Caki2 (cell line): ENCODE measurements around the gene SYCP2L. TPM values are rescaled to one million over a fixed set of nuclear protein-coding genes. Genes with fewer than 3 reads are reported as not detected.
"Not testable (repeated sequence)": the region's sequence is repeated elsewhere in the genome, so short reads cannot be mapped to it uniquely, and the experiment has no call there.

ENCODE experiments used
- DNase-seq: peaks from one replicate; pipeline ENCODE4 v3.0.0-alpha.2; 2015; ENCODE audit warnings: low read depth
- in situ Hi-C: cut with HindIII; loops from 2 replicates; pipeline ENCODE4 v1.10.0; 2016; ENCODE audit warnings: low sequenced_read_pairs, low pct_unique_long_range_greater_than_20kb, mixed read lengths
- total RNA-seq: library from RNA; depleted of rRNA; stranded (reverse); fragments of >200 nt; shearing (Covaris generic); gene quantifications from 2 replicates; pipeline ENCODE4 v1.2.3, GENCODE V29; 2014; ENCODE audit warnings: low replicate concordance

Gene SYCP2L
- total RNA-seq, 1 experiment from 2014 or later = 0.37 TPM

DNA sequence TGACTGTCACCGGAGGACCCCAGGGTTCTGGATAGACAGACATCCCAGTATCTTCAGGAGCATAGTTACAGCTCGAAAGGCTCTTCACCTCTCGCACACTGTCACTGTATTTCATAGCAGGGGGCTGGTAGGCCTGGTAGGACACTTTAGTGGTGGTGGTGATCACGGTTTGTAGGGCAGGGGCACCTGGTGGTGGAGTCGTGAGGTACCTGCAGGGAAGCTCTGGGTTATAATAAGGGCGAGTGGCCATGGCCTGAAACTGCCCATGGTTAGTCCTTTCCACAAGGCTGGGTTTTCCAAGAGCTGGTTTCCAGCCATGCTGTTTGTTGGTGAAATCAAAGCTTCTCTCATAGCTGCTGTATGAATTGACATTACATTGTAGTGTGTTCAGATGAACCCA, 12.6 kb upstream of the SYCP2L start:
- no peak for DNase-seq
- in situ Hi-C loops = no loop called here

DNA sequence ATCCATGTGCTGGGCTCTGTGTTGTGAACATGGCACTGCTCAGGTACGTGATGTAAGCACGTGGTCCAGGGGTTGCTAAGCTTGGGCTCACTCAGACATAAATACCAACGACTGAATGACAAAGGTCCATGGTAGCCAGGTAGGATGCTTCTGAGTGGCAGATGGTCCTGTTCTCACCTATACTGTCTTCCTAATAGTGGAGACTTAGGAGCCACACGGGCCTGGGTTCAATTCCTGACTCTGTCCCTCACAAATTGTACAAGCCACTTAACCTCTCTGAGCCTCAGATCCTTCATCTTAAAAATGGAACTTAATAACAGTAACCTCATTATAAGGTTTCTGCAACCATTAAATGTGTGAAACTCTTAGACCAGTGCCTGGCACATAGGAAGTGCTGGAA, 11.8 kb upstream of the SYCP2L start:
- in situ Hi-C loops = no loop called here

DNA sequence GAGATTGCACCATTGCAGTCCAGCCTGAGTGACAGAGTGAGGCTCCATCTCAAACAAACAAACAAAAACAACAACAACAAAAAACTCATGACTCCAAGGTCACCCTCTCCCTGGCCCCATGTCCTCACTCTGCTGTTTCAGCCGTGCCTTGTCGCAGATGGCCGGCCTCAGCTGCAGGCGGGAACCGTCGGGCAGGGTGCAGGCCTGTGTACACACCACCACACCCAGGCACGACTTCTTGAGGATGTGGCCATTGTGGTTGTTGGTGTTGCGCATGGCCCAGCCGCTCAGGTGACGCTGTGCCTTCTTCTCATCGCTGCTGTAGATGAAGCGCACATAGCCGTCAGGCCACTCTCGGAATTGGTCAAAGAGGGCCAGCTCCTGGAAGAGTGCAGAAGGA, 9.8 kb upstream of the SYCP2L start:
- no peak for DNase-seq
- in situ Hi-C loops = no loop called here

More for the DNA sequence above, 11.8 kb upstream of the SYCP2L start:
- DNase-seq = no peak

DNA sequence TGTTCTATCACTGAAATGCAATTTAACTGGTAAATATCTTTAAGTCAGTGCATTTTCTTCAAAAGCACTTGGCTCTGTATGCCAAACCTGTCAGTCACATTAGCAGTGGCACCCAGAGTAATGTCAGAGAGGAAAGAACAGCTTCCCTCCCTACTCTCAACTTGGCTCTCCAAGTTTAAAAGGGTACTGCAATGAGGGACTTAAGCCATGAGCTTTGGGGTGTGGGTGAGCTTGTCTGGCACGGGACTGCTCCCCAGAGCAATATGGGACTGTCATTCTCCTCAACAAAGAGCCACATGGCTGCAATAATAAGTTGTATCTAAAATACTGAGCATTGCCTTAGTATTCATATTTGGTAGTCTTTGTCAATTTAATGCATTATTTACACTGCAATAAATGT, 9.0 kb upstream of the SYCP2L start:
- in situ Hi-C loops = no loop called here
- DNase-seq = no peak

DNA sequence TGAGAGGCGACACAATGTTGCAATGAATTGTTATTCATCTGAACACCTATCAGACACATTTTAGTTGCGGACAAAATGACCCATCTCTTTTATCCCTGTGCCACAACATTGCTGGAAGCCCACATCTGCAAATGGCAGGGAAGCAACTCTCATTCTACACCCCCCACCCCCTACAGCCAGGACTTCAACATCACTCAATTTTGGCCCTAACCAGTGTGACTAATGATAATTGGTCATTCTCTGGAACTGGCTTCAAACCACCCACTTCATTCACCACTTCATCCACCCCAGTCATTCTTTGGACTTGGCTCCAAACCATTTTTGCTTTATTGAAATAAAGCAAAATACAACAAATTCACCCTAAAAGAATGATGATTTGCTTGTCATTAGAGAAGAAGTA, 6.5 kb upstream of the SYCP2L start:
- in situ Hi-C loops = no loop called here
- no peak for DNase-seq

DNA sequence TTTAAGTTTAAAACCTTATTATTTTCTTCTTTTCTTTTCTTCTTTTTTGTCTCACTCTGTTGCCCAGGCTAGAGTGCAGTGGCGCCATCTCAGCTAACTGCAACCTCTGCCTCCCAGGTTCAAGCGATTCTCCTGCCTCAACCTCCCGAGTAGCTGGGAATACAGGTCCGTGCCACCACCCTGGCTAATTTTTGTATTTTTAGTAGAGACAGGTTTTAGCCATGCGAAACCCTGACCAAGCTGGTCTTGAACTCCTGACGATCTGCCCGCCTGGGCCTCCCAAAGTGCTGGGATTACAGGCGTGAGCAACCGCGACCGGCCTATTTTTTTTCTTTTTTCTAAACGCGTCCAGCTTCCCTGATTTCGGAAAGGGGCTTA, 4.6 kb upstream of the SYCP2L start:
- DNase-seq, in situ Hi-C loops: not testable (repeated sequence)

DNA sequence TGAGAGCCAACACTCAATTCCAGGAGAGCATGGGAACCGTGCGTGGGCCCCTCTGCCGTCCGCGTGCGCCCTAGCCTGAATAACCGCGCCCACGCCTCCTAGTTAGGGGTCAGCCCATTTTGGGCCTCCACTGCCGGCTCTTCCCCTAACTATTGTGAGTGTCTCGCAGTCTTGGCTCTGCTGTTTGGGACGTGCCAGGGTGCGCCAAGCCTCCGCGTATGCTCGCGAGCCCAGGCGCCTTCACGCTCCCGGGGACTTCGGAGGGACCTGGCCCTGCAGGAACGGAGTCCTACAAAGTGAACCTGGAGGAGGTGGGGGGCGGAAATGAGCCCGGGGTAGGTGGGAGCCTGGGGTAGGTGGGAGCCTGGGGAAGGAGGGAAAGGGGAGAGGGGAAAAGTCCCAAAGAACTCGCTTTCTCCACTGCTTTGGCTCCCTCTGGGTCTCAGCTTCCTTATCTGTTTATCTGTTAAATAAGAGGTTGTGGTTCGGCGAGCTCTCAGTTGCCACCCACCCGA, 4.1 kb upstream of the SYCP2L start:
- DNase-seq = no peak
- in situ Hi-C loops = no loop called here

DNA sequence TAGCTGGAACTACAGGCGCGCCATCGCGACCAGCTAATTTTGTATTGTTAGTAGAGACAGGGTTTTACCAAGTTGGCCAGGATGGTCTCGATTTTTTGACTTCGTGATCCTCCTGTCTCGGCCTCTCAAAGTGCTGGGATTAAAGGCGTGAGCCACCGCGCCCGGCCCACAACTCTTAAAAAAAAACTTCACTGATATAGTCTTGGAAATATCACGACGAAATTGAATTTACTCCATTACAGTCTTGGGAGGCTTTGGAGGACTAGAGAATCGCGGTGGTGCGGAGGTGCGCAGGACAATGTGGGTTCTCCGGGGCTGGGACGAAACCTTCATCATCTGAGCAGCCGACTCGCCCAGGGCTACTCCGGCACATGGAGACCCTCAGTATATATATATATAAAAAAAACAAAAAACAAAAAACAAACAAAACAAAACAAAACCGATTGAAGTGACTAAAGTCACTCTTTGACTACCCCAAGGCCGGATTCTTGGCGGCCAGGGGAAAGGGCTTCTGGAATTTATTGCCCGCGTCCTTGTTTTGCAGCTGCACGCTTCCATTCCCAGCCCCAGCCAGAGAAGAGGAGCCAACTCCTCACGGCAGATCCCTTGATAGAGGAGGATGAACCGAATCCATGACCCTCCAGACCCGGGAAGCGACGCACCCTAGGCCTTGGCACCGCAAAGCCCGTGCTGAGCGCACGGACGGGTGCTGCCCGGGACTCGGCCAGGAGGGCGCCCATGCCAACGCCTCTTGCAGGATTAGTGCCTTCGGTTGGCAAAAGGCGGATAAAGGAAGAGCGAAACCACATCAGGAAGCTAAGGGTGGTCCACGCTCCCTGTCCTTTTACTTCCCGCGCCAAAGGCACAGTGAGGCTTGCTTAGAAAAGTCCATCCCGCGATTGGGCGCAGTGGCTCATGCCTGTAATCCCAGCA, 3.3 kb upstream of the SYCP2L start:
- in situ Hi-C loops = no loop called here
- DNase-seq = no peak

DNA sequence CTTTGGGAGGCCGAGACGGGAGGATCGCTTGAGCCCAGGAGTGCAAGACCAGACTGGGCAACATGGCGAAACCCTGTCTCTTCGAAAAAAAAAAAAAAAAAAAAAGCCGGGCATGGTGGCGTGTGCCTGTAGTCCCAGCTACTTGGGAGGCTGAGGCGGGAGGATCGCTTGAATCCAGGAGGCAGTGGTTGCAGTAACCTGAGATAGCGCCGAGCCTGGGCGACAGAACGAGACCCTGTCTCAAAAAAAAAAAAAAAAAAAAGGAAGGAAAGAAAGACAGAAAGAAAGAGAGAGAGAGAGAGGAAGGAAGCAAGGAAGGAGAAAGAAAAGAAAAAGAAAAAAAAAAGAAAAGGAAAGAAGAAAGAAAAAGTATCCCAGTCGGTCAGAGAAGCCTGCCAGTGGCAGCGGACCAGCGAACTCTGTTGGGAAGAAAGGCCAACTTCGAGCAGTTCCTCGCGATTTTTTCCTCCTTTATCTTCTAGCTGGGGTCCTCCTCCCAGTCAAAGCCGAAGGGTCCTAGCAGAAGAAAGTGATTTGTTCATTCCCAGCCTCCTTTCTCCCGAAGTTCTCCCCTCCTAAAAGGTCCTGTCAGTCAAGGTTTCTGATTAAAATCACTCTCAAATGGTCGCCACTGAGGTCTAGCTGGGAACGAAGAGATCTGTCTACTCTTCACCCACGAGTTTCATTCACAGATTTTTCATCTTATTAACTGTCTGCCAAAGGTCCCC, 2.4 kb upstream of the SYCP2L start:
- DNase-seq = no peak
- in situ Hi-C loops = no loop called here

DNA sequence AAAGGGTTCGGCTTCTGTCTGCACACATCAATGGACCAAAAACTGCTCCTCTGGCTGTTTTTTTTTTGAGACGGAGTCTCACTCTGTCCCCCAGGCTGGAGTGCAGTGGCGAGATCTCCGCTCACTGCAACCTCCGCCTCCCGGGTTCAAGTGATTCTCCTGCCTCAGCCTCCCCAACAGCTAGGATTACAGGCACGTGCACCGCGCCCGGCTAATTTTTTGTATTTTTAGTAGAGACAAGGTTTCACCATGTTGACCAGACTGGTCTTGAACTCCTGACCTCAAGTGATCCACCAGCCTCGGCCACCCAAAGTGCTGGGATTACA, 524 bp upstream of the SYCP2L start:
- in situ Hi-C loops, DNase-seq: not testable (repeated sequence)

DNA sequence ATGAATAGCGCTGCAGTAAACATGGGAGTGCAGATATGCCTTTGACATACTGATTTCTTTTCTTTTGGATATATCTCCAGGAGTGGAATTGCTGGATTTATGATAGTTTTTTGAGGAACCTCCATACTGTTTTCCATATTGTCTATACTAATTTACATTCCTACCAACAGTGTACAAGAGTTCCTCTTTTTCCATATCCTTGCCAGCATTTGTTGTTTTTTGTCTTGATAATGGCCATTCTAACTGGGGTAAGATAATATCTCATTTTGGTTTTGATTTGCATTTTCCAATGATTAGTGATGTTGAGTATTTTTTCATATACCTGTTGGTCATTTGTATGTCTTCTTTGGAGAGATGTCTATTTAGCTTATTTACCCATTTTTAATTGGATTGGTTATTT, 3.3 kb downstream of the SYCP2L start:
- DNase-seq = no peak
- in situ Hi-C loops = no loop called here

DNA sequence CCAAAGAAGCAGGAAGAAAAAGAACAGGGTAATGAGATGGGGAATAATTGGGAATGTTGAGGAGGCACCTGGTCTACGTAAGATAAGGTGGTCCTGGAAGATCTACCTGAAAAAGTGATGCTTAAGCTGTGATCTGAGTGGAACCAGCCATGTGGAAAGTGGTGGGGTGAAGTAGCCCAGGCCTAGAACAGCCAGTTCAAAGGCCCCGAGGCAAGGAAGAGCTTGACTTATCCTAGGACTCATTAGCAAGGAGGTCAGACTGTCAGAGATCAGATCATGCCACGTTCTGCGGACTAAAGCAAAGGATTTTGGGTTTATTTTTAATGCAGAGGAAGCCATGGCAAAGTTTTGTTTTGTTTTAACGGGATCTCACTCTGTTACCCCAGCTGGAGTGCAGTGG, 5.1 kb downstream of the SYCP2L start:
- no peak for DNase-seq
- in situ Hi-C loops = no loop called here

DNA sequence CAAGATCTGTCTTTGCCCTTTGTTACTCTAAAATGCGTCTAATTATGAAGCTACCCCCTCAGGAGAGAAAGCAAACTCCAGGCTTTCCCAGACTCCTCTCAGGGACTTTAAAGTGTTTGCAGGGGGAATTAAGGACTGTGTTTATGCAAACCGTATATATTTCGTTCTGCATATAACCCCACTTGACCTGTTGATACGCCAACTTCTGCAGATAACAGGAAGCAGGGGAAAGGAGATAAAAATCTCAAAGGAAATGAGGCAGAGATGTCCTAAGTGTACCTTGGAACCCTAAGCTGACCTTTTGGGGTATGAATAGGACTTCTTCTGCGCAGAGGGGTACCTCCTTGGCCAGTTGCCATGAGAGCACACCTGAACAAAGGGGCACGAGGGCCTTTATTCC, 8.1 kb downstream of the SYCP2L start:
- in situ Hi-C loops = no loop called here
- no peak for DNase-seq

DNA sequence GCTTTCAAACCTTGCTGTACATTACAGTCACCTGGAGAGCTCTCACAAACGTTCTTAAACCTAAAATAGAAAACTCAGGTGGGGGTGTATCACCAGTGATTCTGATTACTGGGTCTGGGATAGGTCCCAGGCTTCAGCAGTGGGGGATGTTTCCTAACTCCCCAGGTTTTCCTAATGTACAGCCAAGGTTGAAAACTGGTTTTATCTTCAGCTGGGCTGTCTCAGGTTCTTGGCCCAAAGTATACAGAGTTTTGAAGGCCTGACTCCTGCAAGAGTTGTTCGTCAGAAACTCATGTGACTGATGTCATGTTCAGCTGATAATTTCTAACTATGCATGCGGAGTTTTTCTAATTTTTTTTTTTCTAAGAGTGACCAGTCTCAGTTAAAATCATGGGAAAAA, 9.8 kb downstream of the SYCP2L start:
- in situ Hi-C loops = no loop called here
- DNase-seq = no peak

DNA sequence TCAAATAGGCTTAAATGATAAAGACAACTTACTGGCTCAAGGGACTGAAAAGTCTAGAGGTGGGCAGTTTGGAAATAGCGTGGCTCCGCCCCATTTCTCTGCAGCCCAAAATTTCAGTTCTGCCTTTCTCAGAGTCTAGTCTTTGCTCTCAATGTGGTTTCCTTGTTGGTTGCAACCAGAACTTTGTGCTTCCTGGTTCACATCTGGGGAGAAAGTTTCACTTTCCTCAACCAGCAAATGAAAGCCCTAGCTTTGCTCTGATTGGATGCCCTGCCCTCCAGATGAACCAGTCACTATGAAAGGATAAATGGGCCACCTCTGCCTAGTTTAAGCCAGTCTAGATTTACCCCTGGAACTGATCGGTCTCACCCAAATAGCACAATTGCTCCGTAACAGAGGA, 14.9 kb downstream of the SYCP2L start:
- in situ Hi-C loops = no loop called here
- DNase-seq = no peak

DNA sequence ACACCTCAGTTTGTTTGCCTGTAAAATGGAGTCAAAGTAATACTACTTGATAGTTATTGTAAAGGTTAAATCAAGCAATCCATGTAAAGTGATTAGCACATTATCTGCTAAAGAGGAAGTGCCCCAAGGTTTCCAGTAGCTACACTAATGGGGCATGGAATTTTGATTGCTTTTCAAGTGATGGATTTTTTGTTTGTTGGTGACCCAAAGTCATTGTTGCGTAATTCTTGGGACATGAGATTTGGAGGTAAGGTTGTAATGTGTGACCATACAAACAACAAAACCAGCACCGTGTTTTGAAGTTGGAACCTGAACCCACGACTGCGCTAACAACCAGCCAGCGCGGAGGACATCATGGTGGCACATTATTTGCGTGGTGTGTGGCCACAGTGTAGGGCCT, 17.2 kb downstream of the SYCP2L start:
- in situ Hi-C loops = no loop called here

DNA sequence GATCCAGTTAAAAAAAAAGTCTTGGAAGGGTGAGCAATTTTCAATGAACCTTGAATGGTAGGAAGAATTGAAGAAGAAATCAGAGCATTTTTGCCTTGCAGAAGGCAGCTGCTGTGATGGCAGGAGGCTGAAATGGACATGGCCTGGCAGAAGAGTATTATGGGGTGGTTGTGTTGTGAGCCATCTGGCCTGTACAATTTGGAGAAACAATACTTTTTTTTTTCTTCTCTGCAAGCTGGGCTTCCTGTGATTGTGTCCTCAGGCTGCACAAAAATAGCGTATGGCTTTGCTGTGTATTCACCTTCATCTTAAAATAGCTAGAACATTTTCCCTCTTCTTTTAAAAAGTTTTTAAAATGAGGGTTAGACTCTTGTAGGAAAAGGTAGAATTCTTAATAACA, 21.4 kb downstream of the SYCP2L start:
- DNase-seq = no peak
- in situ Hi-C loops = no loop called here

More for the DNA sequence above, 17.2 kb downstream of the SYCP2L start:
- no peak for DNase-seq

DNA sequence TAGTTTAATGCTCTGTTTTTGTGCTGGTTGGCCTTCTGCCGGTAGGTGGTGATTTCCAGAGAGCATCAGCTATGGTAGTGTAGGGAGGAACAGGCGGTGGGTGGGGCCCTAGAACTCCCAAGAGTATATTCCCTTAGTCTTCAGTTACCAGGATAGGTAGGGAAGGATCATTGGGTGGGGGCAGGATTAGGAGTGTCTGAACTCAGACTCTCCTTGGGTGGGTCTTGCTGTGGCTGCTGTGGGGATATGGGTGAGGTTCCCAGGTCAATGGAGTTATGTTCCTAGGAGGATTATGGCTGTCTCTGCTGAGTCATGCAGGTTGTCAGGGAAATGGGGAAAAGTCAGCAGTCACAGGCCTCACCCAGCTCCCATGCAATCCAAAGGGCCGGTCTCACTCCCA, 32.7 kb downstream of the SYCP2L start:
- in situ Hi-C loops, DNase-seq: not testable (repeated sequence)

DNA sequence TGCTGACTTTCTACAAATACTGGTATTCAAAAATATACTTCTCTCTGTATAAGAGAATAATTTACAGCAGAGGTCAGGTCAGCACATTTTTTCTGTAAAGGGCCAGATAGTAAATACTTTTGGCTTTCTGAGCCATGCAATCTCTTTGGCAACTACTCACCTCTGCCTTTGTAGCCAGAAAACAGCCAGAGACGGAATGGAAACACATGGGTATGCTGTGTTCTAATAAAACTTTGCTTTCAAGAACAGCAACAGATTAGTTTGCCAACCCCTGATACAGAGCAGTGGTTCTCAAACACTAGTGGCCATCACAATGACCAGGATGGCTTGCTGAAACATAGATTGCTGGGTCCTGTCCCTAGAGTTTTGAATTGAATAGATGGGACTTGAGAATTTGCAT, 46.3 kb downstream of the SYCP2L start:
- no peak for DNase-seq
- in situ Hi-C loops = no loop called here
